ENCODE results near the gene PIGS. TPM values are rescaled to one million over a fixed set of nuclear protein-coding genes. Genes with fewer than 3 reads are reported as not detected.
"Not testable (repeated sequence)": the region's sequence is repeated elsewhere in the genome, so short reads cannot be mapped to it uniquely, and the experiment has no call there.

PIGS gene
- total RNA-seq, 1 donor from 2014 or later: 65.9 TPM

GRCh38 chr17:28529013-28529400 lies 42.3 kb downstream of the PIGS start:
- DNase-seq (ENCODE audit: low spot score): no peak

GRCh38 chr17:28528327-28529012 lies 42.9 kb downstream of the PIGS start:
- no peak for DNase-seq (ENCODE audit: low spot score)

- DNase-seq (ENCODE audit: low spot score): peak; percentile 69
These were observed 43.5 kb downstream of the PIGS start for GRCh38 chr17:28527859-28528258.

- DNase-seq (ENCODE audit: low spot score): no peak
These were observed 44.1 kb downstream of the PIGS start for GRCh38 chr17:28527181-28527681.

- DNase-seq (ENCODE audit: low spot score): no peak
These were observed 44.9 kb downstream of the PIGS start for GRCh38 chr17:28526381-28526780.

GRCh38 chr17:28524476-28525424 lies 46.6 kb downstream of the PIGS start:
- peak; percentile 81 for DNase-seq (ENCODE audit: low spot score)

GRCh38 chr17:28523876-28524275 lies 47.4 kb downstream of the PIGS start:
- DNase-seq (ENCODE audit: low spot score): no peak

- DNase-seq (ENCODE audit: low spot score): no peak
These were observed 48.1 kb downstream of the PIGS start for GRCh38 chr17:28523186-28523585.

GRCh38 chr17:28522281-28522680 lies 49.0 kb downstream of the PIGS start:
- not testable (repeated sequence) for DNase-seq (ENCODE audit: low spot score)

- no peak for DNase-seq (ENCODE audit: low spot score)
These were observed 49.8 kb downstream of the PIGS start for GRCh38 chr17:28521311-28522085.

- DNase-seq (ENCODE audit: low spot score): no peak
These were observed 50.6 kb downstream of the PIGS start for GRCh38 chr17:28520687-28521086.

GRCh38 chr17:28519236-28519635 lies 52.1 kb downstream of the PIGS start:
- DNase-seq (ENCODE audit: low spot score): no peak

GRCh38 chr17:28518578-28518977 lies 52.7 kb downstream of the PIGS start:
- DNase-seq (ENCODE audit: low spot score): no peak

- no peak for DNase-seq (ENCODE audit: low spot score)
These were observed 53.2 kb downstream of the PIGS start for GRCh38 chr17:28518132-28518531.

GRCh38 chr17:28515518-28515917 lies 55.8 kb downstream of the PIGS start:
- DNase-seq (ENCODE audit: low spot score): no peak

GRCh38 chr17:28514561-28515002 lies 56.7 kb downstream of the PIGS start:
- DNase-seq (ENCODE audit: low spot score): no peak

- no peak for DNase-seq (ENCODE audit: low spot score)
These were observed 57.8 kb downstream of the PIGS start for GRCh38 chr17:28513476-28513875.

- DNase-seq (ENCODE audit: low spot score): no peak
These were observed 59.4 kb downstream of the PIGS start for GRCh38 chr17:28511858-28512461.

GRCh38 chr17:28509789-28510188 lies 61.5 kb downstream of the PIGS start:
- DNase-seq (ENCODE audit: low spot score): no peak

- DNase-seq (ENCODE audit: low spot score): no peak
These were observed 63.1 kb downstream of the PIGS start for GRCh38 chr17:28508211-28508724.

- DNase-seq (ENCODE audit: low spot score): no peak
These were observed 63.6 kb downstream of the PIGS start for GRCh38 chr17:28507567-28508203.

Measured in mucosa of gallbladder (tissue), 1 donor.